Urinary bladder (tissue), 4 donors: ENCODE results near the gene RABGAP1L. TPM values are rescaled to one million over a fixed set of nuclear protein-coding genes. Genes with fewer than 3 reads are reported as not detected.
"Not testable (repeated sequence)": the region's sequence is repeated elsewhere in the genome, so short reads cannot be mapped to it uniquely, and the experiment has no call there.

Experiments
- DNase-seq: peaks from one replicate; pipeline ENCODE4 v3.0.0-alpha.2; 2015; ENCODE audit errors: extremely low spot score
- H3K27ac ChIP-seq: one replicate; pipeline ENCODE4 v1.5.1; 2013; ENCODE audit warnings: low read depth, mild to moderate bottlenecking, moderate library complexity
- H3K36me3 ChIP-seq: one replicate; pipeline ENCODE4 v1.6.1; 2013; ENCODE audit warnings: mild to moderate bottlenecking, moderate library complexity; ENCODE audit not compliant: insufficient read depth
- H3K4me1 ChIP-seq: one replicate; pipeline ENCODE4 v1.6.1; 2013; ENCODE audit warnings: mild to moderate bottlenecking, moderate library complexity; ENCODE audit not compliant: insufficient read depth
- H3K4me3 ChIP-seq: one replicate; pipeline ENCODE4 v1.5.1; 2013; ENCODE audit warnings: low read depth, low read length
- WGBS: extraction: QIAGEN DNeasy Blood & Tissue Kit; methylation state at CpG from one replicate; pipeline ENCODE4 v1.1.7; 2013; 5-methylcytosine and 5-hydroxymethylcytosine counted together
- polyA plus RNA-seq: library from polyadenylated mRNA; stranded (reverse); fragments of 200-250 nt; gene quantifications from one replicate; pipeline ENCODE4 v1.2.3, GENCODE V29; 2013
- total RNA-seq: library from RNA; depleted of rRNA; stranded (reverse); fragments of >200 nt; gene quantifications from one replicate; pipeline ENCODE4 v1.2.3, GENCODE V29; 2014
- donor health status: healthy with polysubstance abuse.
- donor health status: healthy.

The RABGAP1L gene
- total and polyA plus RNA-seq, 2 donors, result 14.5 to 102 TPM

GRCh38 chr1:174136714-174137113, 22.6 kb upstream of the RABGAP1L start:
- Histone ChIP-seq H3K36me3 (no peaks in the 10 kb centered on the region), H3K4me3 (no peak overlapping the region), H3K4me1 (peaks cover 2% of the 10 kb centered on the region), H3K27ac (no peak overlapping the region)
- no peak for DNase-seq
- WGBS, result 90% methylated on average over 1 of the region's 1 CpG

GRCh38 chr1:174142836-174143235, 16.5 kb upstream of the RABGAP1L start:
- 88% methylated on average over 5 of the region's 5 CpGs for WGBS
- no peak for DNase-seq
- H3K27ac ChIP-seq, result no peak overlapping the region
- no peaks in the 10 kb centered on the region for H3K36me3 ChIP-seq
- no peak overlapping the region for H3K4me3 ChIP-seq
- H3K4me1 ChIP-seq, result peaks cover under 1% of the 10 kb centered on the region

- not testable (repeated sequence) for H3K4me3 ChIP-seq, DNase-seq, H3K36me3 ChIP-seq, H3K4me1 ChIP-seq, H3K27ac ChIP-seq
- 68% methylated on average over 12 of the region's 12 CpGs for WGBS
Observed at GRCh38 chr1:174143727-174144396, 15.5 kb upstream of the RABGAP1L start.

GRCh38 chr1:174144397-174144783, 14.9 kb upstream of the RABGAP1L start:
- not testable (repeated sequence) for DNase-seq
- WGBS, result 76% methylated on average over 3 of the region's 3 CpGs

DNA sequence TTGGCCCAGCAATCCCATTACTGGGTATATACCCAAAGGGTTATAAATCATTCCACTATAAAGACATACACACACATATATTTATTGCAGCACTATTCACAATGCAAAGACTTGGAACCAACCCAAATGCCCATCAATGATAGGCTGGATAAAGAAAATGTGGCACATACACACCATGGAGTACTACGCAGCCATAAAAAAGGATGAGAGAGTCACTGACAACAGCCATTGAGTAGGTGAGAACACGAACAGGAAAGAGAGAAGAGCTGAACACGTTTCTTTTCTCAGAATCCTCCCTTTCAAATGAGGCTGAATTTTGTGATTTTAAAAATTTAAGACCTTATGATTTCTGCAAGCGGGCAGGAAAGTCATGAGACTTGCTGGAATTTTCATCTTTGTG, 10.1 kb upstream of the RABGAP1L start:
- H3K4me3 ChIP-seq, result no peak overlapping the region
- no peak for DNase-seq
- WGBS, result 58% methylated on average over 4 of the region's 4 CpGs
- no peak overlapping the region for H3K27ac ChIP-seq
- no peaks in the 10 kb centered on the region for H3K4me1 ChIP-seq
- no peaks in the 10 kb centered on the region for H3K36me3 ChIP-seq

More at GRCh38 chr1:174144397-174144783, 14.9 kb upstream of the RABGAP1L start:
- not testable (repeated sequence) for H3K27ac ChIP-seq, H3K4me3 ChIP-seq, H3K36me3 ChIP-seq, H3K4me1 ChIP-seq

DNA sequence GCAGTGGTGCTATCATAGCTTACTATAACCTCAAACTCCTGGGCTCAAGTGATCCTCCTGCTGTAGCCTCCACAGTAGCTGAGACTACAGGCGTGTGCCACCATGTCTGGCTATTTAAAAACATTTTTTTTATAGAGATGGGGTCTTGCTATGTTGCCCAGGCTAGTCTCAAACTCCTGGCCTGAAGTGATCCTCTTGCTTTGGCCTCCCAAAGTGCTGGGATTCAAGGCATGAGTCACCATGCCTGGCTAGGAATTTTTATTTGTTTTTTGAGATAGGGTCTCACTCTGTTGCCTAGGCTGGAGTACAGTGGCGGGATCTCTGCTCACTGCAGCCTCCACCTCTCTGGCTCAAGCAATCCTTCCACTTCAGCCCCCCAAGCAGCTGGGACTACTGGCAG, 8.8 kb upstream of the RABGAP1L start:
- Histone ChIP-seq H3K4me1 (no peaks in the 10 kb centered on the region), H3K4me3 (no peak overlapping the region), H3K36me3 (no peaks in the 10 kb centered on the region), H3K27ac (no peak overlapping the region)
- DNase-seq, result no peak
- WGBS, result 89% methylated on average over 2 of the region's 2 CpGs

DNA sequence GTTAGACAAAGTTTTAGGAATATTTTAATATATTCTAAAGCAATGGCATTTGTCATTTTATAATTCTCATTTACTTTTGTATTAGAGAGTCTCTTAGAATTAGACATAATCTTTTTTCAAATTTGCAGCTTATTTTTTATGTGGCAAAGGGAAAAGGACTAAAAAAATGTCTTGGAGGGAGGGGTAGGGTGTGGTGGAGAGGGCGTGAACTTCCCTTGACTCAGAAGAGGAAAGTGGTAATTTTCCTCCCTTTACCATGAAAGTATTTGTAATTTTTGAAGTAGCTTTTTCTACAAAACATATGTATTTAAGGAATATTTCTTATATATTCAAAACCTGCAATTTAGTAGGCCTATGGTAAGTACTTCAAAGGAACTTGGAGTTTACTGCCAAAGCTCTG, 6.9 kb upstream of the RABGAP1L start:
- no peak for DNase-seq
- no peak overlapping the region for H3K27ac ChIP-seq
- WGBS, result 88% methylated on average over 1 of the region's 1 CpG
- H3K36me3 ChIP-seq, result no peaks in the 10 kb centered on the region
- no peaks in the 10 kb centered on the region for H3K4me1 ChIP-seq
- no peak overlapping the region for H3K4me3 ChIP-seq

GRCh38 chr1:174153085-174153824, 6.1 kb upstream of the RABGAP1L start:
- H3K27ac ChIP-seq, result no peak overlapping the region
- WGBS, result 82% methylated on average over 5 of the region's 5 CpGs
- no peak for DNase-seq
- H3K4me1 ChIP-seq, result no peaks in the 10 kb centered on the region
- no peaks in the 10 kb centered on the region for H3K36me3 ChIP-seq
- H3K4me3 ChIP-seq, result no peak overlapping the region

- Histone ChIP-seq H3K36me3 (no peaks in the 10 kb centered on the region), H3K27ac (no peak overlapping the region), H3K4me1 (no peaks in the 10 kb centered on the region), H3K4me3 (no peak overlapping the region)
- DNase-seq, result no peak
Observed at GRCh38 chr1:174153825-174154107, 5.6 kb upstream of the RABGAP1L start.

DNA sequence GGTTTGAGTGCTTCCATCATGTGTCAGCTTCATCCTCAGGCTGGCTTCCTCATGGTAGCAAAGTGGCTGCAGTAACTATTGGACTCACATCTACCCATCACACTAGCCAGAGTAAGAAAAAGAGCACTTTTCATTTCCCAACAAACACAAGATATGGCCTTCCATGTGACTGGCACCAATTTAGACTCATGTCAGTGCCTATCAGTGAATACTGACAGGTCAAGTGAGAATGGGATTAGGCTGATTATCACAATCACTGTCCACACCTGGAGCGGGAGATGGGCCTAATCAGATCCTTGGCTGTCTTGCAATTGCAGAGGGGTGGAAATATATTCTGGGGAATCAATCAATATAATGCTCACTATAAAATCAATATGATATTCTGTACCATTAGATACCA, 2.9 kb upstream of the RABGAP1L start:
- no peaks in the 10 kb centered on the region for H3K36me3 ChIP-seq
- no peak for DNase-seq
- 96% methylated on average over 1 of the region's 1 CpG for WGBS
- no peaks in the 10 kb centered on the region for H3K4me1 ChIP-seq
- H3K4me3 ChIP-seq, result no peak overlapping the region
- no peak overlapping the region for H3K27ac ChIP-seq

GRCh38 chr1:174157157-174157806, 2.0 kb upstream of the RABGAP1L start:
- 69% methylated on average over 3 of the region's 3 CpGs for WGBS
- DNase-seq, result no peak
- H3K4me3 ChIP-seq, result no peak overlapping the region
- H3K36me3 ChIP-seq, result no peaks in the 10 kb centered on the region
- H3K4me1 ChIP-seq, result no peaks in the 10 kb centered on the region
- H3K27ac ChIP-seq, result no peak overlapping the region

GRCh38 chr1:174158767-174159251, 511 bp upstream of the RABGAP1L start:
- DNase-seq, result no peak
- Histone ChIP-seq H3K36me3 (no peaks in the 10 kb centered on the region), H3K4me3 (peak overlapping the region; percentile 81), H3K4me1 (no peaks in the 10 kb centered on the region), H3K27ac (peak overlapping the region; percentile 92)
- 3% methylated on average over 23 of the region's 23 CpGs for WGBS

DNA sequence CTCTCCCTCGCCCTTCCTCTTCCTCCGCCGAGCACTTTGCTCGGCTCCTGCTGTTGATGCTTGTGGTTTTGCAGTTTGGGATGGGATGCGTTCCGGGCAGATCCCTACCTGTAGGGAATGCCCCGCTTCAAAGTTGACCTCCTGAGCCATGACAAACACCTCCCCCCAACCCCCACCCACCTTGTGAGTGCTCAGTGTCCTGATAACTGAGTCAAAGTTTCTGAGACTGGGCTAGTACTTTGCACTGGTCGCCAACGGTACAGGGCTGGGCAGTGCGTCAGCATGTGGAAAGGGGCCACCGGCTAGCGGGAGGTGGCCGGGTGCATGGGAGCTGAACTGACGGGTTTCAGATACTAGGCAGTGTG, 771 bp downstream of the RABGAP1L start:
- no peaks in the 10 kb centered on the region for H3K4me1 ChIP-seq
- no peaks in the 10 kb centered on the region for H3K36me3 ChIP-seq
- WGBS, result under 1% methylated on average over 14 of the region's 14 CpGs
- DNase-seq, result no peak
- H3K27ac ChIP-seq, result no peak overlapping the region
- H3K4me3 ChIP-seq, result peak overlapping the region; percentile 81

GRCh38 chr1:174160603-174161002, 1.3 kb downstream of the RABGAP1L start:
- no peak overlapping the region for H3K27ac ChIP-seq
- no peak for DNase-seq
- H3K36me3 ChIP-seq, result no peaks in the 10 kb centered on the region
- H3K4me1 ChIP-seq, result no peaks in the 10 kb centered on the region
- WGBS, result 72% methylated on average over 5 of the region's 5 CpGs
- peak overlapping the region; percentile 81 for H3K4me3 ChIP-seq
